A673 (cell line): Measurements from ENCODE around the gene FSD1. TPM values are rescaled to one million over a fixed set of nuclear protein-coding genes. Genes with fewer than 3 reads are reported as not detected.

Experiments used
- BruUV-seq: library from RNA; stranded (reverse); fragments of 400-500 nt; replicated peaks from 2 replicates; lab custom pipeline; 2021; lab: Mats Ljungman, UMichigan
- CTCF ChIA-PET: fragments of 300-600 bp; sonication (Branson Sonifier 250); formaldehyde crosslinking; loops from one replicate; lab custom pipeline; 2022; ENCODE audit warnings: antibody characterized with exemption; lab: Charles Lee
- POLR2A ChIA-PET: fragments of 300-600 bp; sonication (Branson Sonifier 250); formaldehyde crosslinking; loops from one replicate; lab custom pipeline; 2022; ENCODE audit warnings: antibody characterized with exemption; ENCODE audit not compliant: low non-redundant PET; lab: Charles Lee
- DNase-seq: peaks from one replicate; pipeline ENCODE4 v3.0.0-alpha.2; 2015; ENCODE audit warnings: low spot score
- H3K27ac ChIP-seq: fragments of 200-600 bp; sonication (generic); 2 replicates; pipeline ENCODE4 v1.5.1; 2016; ENCODE audit warnings: mixed run types, low read depth, mild to moderate bottlenecking, mixed read lengths, antibody characterized with exemption, low read length; ENCODE audit not compliant: poor library complexity, severe bottlenecking
- H3K27me3 ChIP-seq: fragments of 200-600 bp; sonication (generic); replicated peaks from 2 replicates; pipeline ENCODE4 v1.6.1; 2017; ENCODE audit warnings: mixed run types, low read depth, mild to moderate bottlenecking, mixed read lengths, antibody characterized with exemption, low read length; ENCODE audit not compliant: insufficient read depth, poor library complexity
- H3K36me3 ChIP-seq: fragments of 200-600 bp; sonication (generic); 2 replicates; pipeline ENCODE4 v1.6.1; 2016; ENCODE audit warnings: mixed run types, mild to moderate bottlenecking, mixed read lengths, antibody characterized with exemption, low read length; ENCODE audit not compliant: insufficient read depth, poor library complexity, severe bottlenecking
- H3K4me1 ChIP-seq: fragments of 200-600 bp; sonication (generic); 2 replicates; pipeline ENCODE4 v1.6.1; 2017; ENCODE audit warnings: mixed run types, mild to moderate bottlenecking, mixed read lengths, antibody characterized with exemption, low read length; ENCODE audit not compliant: insufficient read depth, poor library complexity, severe bottlenecking
- H3K4me3 ChIP-seq: fragments of 200-600 bp; sonication (generic); 2 replicates; pipeline ENCODE4 v1.5.1; 2016; ENCODE audit warnings: low read depth, mixed run types, mild to moderate bottlenecking, mixed read lengths, low read length; ENCODE audit not compliant: poor library complexity, severe bottlenecking
- H3K9me3 ChIP-seq: fragments of 200-600 bp; sonication (generic); 2 replicates; pipeline ENCODE4 v1.6.1; 2016; ENCODE audit warnings: mixed run types, low read depth, mild to moderate bottlenecking, mixed read lengths, antibody characterized with exemption, low read length; ENCODE audit not compliant: poor library complexity, severe bottlenecking
- CTCF ChIP-seq: fragments of 300-800, 200-600 bp; sonication (generic); conservative IDR thresholded peaks from 2 replicates; pipeline ENCODE4 v1.5.1; 2017; ENCODE audit warnings: low read depth, mild to moderate bottlenecking, antibody characterized with exemption, low read length, moderate library complexity, mixed read lengths
- EZH2 ChIP-seq: fragments of 200-600 bp; sonication (generic); IDR thresholded peaks from 2 replicates; pipeline ENCODE4 v1.6.1; 2017; ENCODE audit warnings: borderline replicate concordance, low read depth, mild to moderate bottlenecking, mixed read lengths, antibody characterized with exemption, low read length; ENCODE audit not compliant: poor library complexity, severe bottlenecking
- intact Hi-C: fragments of 100-400 bp; cut with micrococcal nuclease; formaldehyde crosslinking; loops from one replicate; pipeline ENCODE4 v1.10.0; 2022; ENCODE audit not compliant: unreplicated experiment
- total RNA-seq: library from RNA; stranded (reverse); gene quantifications from 2 replicates; pipeline ENCODE4 v1.2.3, GENCODE V29; 2021

Gene FSD1
- total RNA-seq, 1 experiment from 2014 or later, result 10.4 TPM

DNA sequence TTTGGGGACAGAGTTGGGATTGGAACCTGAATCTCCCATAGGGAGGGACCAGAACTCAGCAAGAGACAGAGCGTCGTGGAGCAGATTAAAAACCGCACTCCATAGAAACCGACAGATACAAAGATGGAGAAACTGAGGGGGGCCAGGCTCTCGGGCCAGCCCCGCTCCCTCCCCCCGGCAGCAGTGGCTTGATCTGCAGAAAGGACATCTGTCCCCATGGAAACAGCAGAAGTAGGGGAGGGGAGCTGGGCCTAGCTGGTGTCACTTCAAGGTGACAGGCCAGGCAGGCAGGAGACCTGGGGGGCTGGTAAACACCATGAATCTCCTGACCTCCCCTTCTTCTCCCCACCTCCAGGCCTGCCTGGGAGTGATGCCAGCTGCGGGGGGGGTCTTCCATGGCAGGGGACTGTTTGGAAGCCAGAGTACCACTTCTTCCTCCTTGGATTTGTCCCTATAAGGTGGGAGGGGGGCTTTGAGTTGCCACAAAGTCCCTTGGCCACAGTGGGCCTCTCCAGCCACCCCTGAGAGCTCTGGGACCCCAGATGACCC, 13.1 kb upstream of the FSD1 start:
- no peak for DNase-seq
- Histone ChIP-seq H3K4me1 (no peaks in the 10 kb centered on the region), H3K9me3 (no peaks in the 10 kb centered on the region), H3K27ac (no peak overlapping the region), H3K27me3 (no peaks in the 10 kb centered on the region), H3K36me3 (no peaks in the 10 kb centered on the region), H3K4me3 (no peak overlapping the region)
- TF ChIP-seq CTCF (no peak), EZH2 (no peak)
- ChIA-PET POLR2A (no interaction called here), CTCF (no interaction called here)
- intact Hi-C loops, result no loop called here
- no TSS peak for BruUV-seq

DNA sequence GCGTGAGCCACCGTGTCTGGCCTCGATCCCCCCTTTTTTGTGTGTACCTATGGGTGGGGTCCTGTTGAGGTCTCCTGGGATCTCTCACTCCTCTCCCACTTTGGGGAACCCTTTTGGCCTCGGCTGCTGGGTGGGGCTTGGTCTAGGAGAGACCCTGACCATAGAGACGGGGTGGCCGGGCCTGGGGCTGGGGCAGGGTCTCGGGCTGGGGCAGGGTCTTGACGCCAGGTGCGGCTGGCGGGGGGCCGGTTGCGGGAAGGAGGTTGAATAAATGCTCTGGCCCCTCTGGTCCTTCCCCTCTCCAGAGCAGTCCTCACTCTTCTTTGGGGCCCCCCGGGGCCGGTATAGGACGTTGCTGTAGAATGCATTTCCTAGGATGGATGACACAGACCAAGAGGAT, 11.9 kb upstream of the FSD1 start:
- CTCF ChIA-PET, result interaction anchor here (0.7 kb wide), 1 partner anchor 9 kb away, joined by 4 read pairs; no protein-coding TSS in a partner anchor
- Histone ChIP-seq H3K9me3 (no peaks in the 10 kb centered on the region), H3K4me1 (peaks cover 5% of the 10 kb centered on the region), H3K4me3 (no peak overlapping the region), H3K27ac (no peak overlapping the region), H3K27me3 (no peaks in the 10 kb centered on the region), H3K36me3 (no peaks in the 10 kb centered on the region)
- POLR2A ChIA-PET, result no interaction called here
- intact Hi-C loops, result no loop called here
- BruUV-seq, result no TSS peak
- no peak for TF ChIP-seq EZH2
- no peak for TF ChIP-seq CTCF
- DNase-seq, result no peak

DNA sequence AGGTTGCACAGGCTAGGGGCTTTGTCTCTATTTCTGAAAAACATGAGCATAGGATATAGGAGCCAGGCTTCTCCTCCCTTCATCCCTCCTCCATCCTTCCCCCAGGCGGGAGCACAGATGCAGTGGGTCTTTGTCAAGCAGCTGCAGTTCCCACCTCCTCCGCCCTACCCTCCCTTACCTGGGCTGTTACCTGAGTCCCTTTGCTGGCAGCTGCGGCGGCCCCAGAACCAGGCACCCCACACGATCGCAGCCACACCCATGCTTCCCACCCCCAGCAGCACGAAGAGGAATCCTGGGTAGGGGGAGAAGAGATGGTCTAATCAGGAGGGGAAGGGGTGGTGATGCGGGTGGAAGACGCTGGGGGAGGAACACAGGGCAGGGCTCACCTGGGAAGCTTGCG, 10.0 kb upstream of the FSD1 start:
- ChIA-PET POLR2A (no interaction called here), CTCF (no interaction called here)
- DNase-seq, result no peak
- H3K36me3 ChIP-seq, result no peaks in the 10 kb centered on the region
- TF ChIP-seq EZH2 (no peak), CTCF (no peak)
- no peak overlapping the region for H3K27ac ChIP-seq
- H3K27me3 ChIP-seq, result no peaks in the 10 kb centered on the region
- no TSS peak for BruUV-seq
- H3K9me3 ChIP-seq, result no peaks in the 10 kb centered on the region
- intact Hi-C loops, result no loop called here
- H3K4me3 ChIP-seq, result no peak overlapping the region
- peaks cover 5% of the 10 kb centered on the region for H3K4me1 ChIP-seq
